ENCODE results near the gene ECI2.

DNA sequence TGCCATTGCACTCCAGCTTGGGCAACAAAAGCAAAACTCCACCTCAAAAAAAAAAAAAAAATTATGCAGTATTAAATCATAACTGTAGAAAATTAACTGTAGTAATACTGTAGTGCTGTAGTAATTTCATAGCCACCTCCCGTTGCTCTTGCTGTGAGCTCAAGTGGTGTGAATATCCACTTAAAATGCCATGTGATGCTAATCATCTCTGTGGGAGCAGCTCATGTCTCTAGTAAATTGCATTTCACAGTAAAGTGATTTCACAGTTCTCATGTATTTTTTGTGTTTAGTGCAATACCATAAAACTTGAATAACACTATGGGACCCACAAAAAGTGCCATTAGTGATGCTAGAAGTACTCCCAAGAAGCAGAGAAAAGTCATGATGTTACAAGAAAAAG is 42.1 kb downstream of the ECI2 start:
- TF ChIP-seq, protein P1, sequence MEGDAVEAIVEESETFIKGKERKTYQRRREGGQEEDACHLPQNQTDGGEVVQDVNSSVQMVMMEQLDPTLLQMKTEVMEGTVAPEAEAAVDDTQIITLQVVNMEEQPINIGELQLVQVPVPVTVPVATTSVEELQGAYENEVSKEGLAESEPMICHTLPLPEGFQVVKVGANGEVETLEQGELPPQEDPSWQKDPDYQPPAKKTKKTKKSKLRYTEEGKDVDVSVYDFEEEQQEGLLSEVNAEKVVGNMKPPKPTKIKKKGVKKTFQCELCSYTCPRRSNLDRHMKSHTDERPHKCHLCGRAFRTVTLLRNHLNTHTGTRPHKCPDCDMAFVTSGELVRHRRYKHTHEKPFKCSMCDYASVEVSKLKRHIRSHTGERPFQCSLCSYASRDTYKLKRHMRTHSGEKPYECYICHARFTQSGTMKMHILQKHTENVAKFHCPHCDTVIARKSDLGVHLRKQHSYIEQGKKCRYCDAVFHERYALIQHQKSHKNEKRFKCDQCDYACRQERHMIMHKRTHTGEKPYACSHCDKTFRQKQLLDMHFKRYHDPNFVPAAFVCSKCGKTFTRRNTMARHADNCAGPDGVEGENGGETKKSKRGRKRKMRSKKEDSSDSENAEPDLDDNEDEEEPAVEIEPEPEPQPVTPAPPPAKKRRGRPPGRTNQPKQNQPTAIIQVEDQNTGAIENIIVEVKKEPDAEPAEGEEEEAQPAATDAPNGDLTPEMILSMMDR (IDR thresholded peaks at IDR 0.05): no peak
- TF ChIP-seq POLR2A (IDR thresholded peaks at IDR 0.05): no peak

All from heart left ventricle (tissue), 13 donors.